SK-N-MC (cell line): ENCODE data around the gene FAIM.
"Not testable (repeated sequence)": the region's sequence is repeated elsewhere in the genome, so short reads cannot be mapped to it uniquely, and the experiment has no call there.

Source experiments
- DNase-seq: peaks from one replicate; pipeline ENCODE4 v3.0.0-alpha.2; 2011; ENCODE audit warnings: low read depth, low spot score
- H3K27ac ChIP-seq: fragments of 200-600 bp; sonication (generic); 2 replicates; pipeline ENCODE4 v1.5.1; 2016; ENCODE audit warnings: mixed run types
- H3K36me3 ChIP-seq: fragments of 200-600 bp; sonication (generic); 2 replicates; pipeline ENCODE4 v1.6.1; 2017; ENCODE audit warnings: antibody characterized with exemption, low read length, mixed read lengths; ENCODE audit not compliant: insufficient read depth
- H3K4me3 ChIP-seq: fragments of 200-600 bp; sonication (generic); 2 replicates; pipeline ENCODE4 v1.5.1; 2016
- H3K9ac ChIP-seq: fragments of 200-600 bp; sonication (generic); 2 replicates; pipeline ENCODE4 v1.8.0; 2017; ENCODE audit warnings: mixed run types, mixed read lengths; ENCODE audit not compliant: insufficient read length
- H3K9me3 ChIP-seq: fragments of 200-600 bp; sonication (generic); 2 replicates; pipeline ENCODE4 v1.6.1; 2017; ENCODE audit warnings: low read depth, mild to moderate bottlenecking, antibody characterized with exemption, low read length, moderate library complexity, mixed read lengths
- EZH2 ChIP-seq: fragments of 200-600 bp; sonication (generic); IDR thresholded peaks from one replicate; pipeline ENCODE4 v1.6.1; 2017; ENCODE audit warnings: antibody characterized with exemption
- FOXP2 ChIP-seq: optimal IDR thresholded peaks from 2 replicates; pipeline ENCODE3; 2011; ENCODE audit warnings: mild to moderate bottlenecking, moderate library complexity; ENCODE audit not compliant: insufficient read depth; ENCODE audit errors: extremely low read length, control extremely low read depth
- POLR2AphosphoS5 ChIP-seq: IDR thresholded peaks from 2 replicates; pipeline ENCODE4 v1.6.1; 2012; ENCODE audit warnings: mild to moderate bottlenecking, low read depth, low read length, borderline replicate concordance

The FAIM gene

DNA sequence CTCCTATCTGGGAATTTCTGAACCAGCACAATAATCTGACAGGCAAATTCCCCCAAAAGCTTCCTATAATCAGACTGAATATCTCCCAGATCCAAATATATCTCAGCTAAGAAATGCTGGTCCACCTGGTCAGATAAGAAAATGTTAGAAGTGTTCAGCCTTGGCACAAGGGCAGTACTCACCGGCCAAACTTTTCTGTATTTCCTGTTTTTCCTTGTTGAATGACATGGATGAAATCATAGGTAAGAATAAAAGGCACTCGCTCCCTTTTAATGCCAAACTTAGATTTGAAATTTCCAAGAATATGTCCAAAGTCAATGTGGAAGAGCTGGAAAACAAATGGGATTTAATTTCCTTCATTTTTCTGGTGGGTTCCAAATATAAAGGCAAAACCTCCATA is 48.9 kb downstream of the FAIM start:
- no peaks in the 10 kb centered on the region for H3K36me3 ChIP-seq
- H3K9me3 ChIP-seq: no peaks in the 10 kb centered on the region
- H3K27ac ChIP-seq: no peak overlapping the region
- DNase-seq: no peak
- TF ChIP-seq POLR2AphosphoS5 (no peak), EZH2 (no peak), FOXP2 (no peak)
- H3K4me3 ChIP-seq: no peak overlapping the region
- H3K9ac ChIP-seq: no peak overlapping the region

DNA sequence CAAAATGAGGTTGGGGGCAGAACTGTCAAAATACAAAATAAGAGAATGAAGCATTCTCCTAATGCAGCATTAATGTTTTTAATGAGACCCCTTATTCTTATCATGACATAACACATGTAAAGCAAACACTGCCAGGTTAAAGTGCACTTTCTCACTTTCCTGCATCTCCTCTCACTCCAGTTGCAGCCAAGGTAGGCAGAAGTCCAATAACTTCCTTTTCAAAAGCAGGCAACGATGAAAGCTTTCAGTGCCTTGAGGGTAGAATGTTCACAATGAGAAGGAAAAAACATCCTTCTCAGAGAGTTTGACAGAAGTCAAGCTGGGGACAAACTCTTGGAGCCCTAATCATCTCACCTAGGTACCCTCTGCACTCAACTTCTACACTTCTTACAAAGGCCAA is 59.5 kb downstream of the FAIM start:
- Histone ChIP-seq H3K9me3 (no peaks in the 10 kb centered on the region), H3K27ac (no peak overlapping the region), H3K36me3 (peaks cover 7% of the 10 kb centered on the region; the same call in 1 of the 2 replicates), H3K9ac (no peak overlapping the region), H3K4me3 (no peak overlapping the region)
- no peak for DNase-seq
- TF ChIP-seq EZH2: no peak
- TF ChIP-seq FOXP2: no peak
- TF ChIP-seq POLR2AphosphoS5: no peak

DNA sequence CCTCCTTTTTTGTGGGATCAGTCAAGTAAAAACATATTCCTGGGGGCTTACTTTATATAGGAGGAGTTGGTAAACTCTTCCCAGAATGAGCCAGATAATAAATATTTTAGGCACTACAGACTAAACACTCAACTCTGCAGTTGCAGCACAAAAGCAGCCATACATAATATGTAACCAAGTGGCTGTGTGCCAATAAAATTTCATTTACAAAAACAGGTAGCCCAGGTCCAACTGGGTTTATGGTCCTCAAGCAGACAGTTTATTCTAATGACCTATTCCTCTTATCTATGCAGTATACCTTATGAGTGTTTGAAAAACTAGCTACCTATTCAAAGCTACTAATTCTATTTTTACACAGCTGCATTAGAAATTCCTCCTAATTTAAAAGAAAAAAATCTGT is 61.8 kb downstream of the FAIM start:
- no peak overlapping the region for H3K27ac ChIP-seq
- TF ChIP-seq FOXP2 (no peak), EZH2 (no peak), POLR2AphosphoS5 (no peak)
- H3K9ac ChIP-seq: no peak overlapping the region
- no peak for DNase-seq
- 0 out of 2 replicates have a peak, but pooled peaks cover 7% of the 10 kb centered on the region for H3K36me3 ChIP-seq
- H3K9me3 ChIP-seq: no peaks in the 10 kb centered on the region; the same call in 1 of the 2 replicates
- no peak overlapping the region for H3K4me3 ChIP-seq

DNA sequence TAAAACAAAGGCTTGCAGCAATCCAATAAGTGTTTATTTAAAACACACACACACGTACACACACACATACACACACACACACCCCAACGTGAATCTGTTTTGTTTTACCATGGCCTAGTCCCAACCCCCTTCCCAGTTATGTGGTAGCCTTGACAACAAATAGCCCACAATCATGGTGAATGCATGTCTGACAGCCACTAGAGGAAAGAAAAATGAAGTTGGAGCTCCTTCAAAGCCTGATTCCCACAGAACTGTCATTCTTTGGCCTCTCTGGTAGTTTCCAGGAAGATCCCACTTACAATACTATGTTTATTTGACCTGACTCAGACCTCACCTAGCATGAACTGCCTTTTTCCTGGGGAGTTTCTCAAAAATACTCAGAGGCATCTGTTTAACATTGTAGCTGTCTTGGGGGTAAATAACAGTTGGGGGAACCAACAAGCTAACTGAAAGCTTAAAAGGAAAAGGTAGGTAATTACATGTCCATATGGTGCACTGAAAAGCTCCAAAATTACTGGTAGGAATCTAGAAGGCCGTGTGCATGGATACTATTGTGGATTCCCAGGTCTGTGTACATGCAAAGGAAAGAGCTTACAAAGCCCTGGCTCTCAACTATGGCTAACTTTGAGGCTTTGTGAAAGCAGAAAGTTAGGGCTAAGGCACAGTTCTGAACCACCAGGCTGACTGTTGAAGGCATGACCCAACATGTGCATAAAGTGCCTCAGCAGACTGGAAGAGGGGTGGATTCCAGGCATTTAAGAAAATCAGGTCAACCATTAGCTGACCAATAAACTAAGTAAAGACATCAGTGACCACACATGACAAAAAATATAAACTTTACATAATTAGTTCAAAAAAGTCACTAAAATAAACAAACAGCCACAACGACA is 65.3 kb downstream of the FAIM start:
- H3K9ac ChIP-seq: no peak overlapping the region
- H3K9me3 ChIP-seq: no peaks in the 10 kb centered on the region; the same call in 1 of the 2 replicates
- no peak overlapping the region for H3K4me3 ChIP-seq
- DNase-seq: no peak
- peaks cover 7% of the 10 kb centered on the region; the same call in 1 of the 2 replicates for H3K36me3 ChIP-seq
- TF ChIP-seq POLR2AphosphoS5 (no peak), FOXP2 (no peak), EZH2 (no peak)
- H3K27ac ChIP-seq: no peak overlapping the region

DNA sequence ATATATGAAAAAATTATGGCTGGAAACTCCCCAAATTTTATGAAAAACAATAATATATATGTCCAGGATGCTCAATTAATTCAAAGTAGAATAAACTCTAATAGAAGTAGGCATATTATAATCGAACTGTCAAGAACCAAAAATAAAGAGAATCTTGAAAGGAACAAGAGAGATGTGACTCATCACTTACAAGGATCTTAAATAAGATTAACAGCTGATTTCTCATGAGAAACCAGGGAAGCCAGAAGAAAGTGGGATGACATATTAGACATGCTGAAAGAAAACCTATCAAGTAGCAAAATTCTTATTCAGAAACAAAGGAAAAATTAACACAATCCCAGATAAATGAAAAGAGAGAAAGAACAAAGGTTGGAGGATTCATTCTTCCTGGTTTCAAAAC is 66.8 kb downstream of the FAIM start:
- Histone ChIP-seq H3K9me3 (no peaks in the 10 kb centered on the region; the same call in 1 of the 2 replicates), H3K36me3 (peaks cover 7% of the 10 kb centered on the region; the same call in 1 of the 2 replicates), H3K4me3 (no peak overlapping the region), H3K9ac (no peak overlapping the region), H3K27ac (no peak overlapping the region)
- TF ChIP-seq FOXP2 (no peak), POLR2AphosphoS5 (no peak), EZH2 (no peak)
- no peak for DNase-seq

DNA sequence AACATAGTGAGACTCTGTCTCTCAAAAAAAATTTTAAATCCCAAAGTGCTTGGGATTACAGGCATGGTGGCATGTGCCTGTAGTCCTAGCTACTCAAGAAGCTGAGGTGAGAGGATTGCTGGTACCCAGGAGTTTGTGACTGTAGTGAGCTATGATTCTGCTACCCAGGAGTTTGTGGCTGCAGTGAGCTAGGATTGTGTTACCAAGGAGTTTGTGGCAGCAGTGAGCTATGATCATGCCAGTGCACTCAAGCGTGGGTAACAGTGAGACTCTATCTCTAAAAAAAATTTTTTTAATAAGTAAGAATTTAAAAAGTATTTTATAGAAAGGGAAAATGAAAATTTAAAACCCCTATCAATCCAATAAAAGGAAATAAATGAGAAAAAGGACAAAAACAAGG is 69.5 kb downstream of the FAIM start:
- Histone ChIP-seq H3K9ac (no peak overlapping the region), H3K36me3 (peaks cover 7% of the 10 kb centered on the region; the same call in 1 of the 2 replicates), H3K4me3 (no peak overlapping the region), H3K9me3 (no peaks in the 10 kb centered on the region; the same call in 1 of the 2 replicates), H3K27ac (no peak overlapping the region)
- TF ChIP-seq FOXP2: no peak
- TF ChIP-seq EZH2: no peak
- no peak for DNase-seq

DNA sequence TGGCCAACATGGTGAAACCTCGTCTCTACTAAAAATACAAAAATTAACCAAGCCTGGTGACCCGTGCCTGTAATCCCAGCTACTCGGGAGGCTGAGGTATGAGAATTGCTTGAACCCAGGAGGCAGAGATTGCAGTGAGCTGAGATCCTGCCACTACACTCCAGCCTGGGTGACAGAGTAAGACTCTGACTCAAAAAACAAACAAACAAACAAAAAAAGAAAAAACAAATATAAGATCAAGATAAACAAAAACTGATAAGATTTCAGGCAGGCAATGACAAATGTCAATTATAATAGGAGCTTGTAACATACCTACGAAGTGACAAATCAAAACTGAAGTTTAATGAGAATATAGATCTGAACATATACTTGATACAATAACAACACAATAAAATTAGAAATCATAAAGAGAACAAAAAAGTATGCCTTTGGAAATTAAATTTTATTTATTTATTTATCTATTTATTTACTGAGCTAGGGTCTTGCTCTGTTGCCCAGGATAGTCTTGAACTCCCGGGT is 70.4 kb downstream of the FAIM start:
- Histone ChIP-seq H3K4me3 (no peak overlapping the region), H3K9me3 (no peaks in the 10 kb centered on the region; the same call in 1 of the 2 replicates), H3K27ac (no peak overlapping the region), H3K9ac (no peak overlapping the region), H3K36me3 (peaks cover 5% of the 10 kb centered on the region; the same call in 1 of the 2 replicates)
- TF ChIP-seq EZH2: no peak
- no peak for TF ChIP-seq FOXP2
- TF ChIP-seq POLR2AphosphoS5: no peak
- DNase-seq: no peak

DNA sequence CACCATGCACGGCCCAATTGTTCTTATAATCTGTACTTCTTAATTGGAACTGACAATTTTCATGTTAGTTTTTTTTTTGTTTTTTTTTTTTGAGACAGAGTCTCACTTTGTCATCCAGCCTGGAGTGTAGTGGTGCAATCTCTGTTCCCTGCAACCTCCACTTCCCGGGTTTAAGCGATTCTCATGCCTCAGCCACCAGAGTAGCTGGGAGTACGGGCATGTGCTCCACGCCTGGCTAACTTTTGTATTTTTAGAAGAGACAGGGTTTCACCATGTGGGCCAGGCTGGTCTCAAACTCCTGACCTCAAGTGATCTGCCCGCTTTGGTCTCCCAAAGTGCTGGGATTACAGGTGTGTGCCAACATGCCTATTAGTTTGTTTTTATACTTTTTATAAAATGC is 72.4 kb downstream of the FAIM start:
- H3K4me3 ChIP-seq, H3K9ac ChIP-seq, H3K36me3 ChIP-seq, H3K27ac ChIP-seq, DNase-seq, H3K9me3 ChIP-seq: not testable (repeated sequence)

DNA sequence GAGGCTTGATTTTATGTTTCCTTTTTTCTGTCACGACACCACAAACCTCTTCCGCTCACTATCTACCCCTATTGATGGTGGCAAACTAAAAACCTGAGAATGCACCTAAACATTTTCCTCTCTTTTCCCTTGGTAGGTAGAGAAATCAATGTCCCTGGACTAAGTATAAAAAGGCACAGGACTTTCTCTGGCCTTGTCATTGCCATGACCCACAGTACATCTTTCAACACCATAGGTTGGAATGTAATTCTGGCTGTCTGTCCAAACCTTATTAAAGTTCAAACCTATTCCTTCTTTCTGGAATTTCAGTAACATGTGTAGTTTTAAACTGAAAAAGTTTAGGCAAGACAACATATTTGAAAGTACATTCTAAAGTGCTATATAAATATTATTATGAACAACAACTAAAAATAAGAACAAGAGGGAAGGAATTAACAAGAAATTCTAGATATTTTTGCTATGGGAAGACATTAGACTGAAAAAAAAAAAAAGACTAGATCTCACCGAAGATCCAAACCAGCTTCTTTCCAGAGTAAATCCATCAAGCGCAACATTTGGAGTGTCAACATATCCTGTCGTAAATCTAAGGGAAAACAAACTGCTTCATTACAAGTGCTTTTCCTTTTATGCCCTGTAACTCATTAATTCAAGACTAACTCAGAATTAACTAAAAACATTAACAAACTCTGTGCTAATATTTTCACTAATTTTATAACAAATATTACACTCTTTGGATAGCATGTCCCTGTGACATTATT is 73.1 kb downstream of the FAIM start:
- Histone ChIP-seq H3K4me3 (no peak overlapping the region), H3K9ac (no peak overlapping the region), H3K27ac (no peak overlapping the region), H3K36me3 (no peaks in the 10 kb centered on the region; the same call in 1 of the 2 replicates), H3K9me3 (no peaks in the 10 kb centered on the region)
- no peak for DNase-seq
- TF ChIP-seq POLR2AphosphoS5 (no peak), EZH2 (no peak), FOXP2 (no peak)
